ENCODE data around the gene ADCY9. TPM values are rescaled to one million over a fixed set of nuclear protein-coding genes. Genes with fewer than 3 reads are reported as not detected.

ADCY9 gene
- total RNA-seq, 1 experiment from 2014 or later, result 9.8 TPM

- no peak for TF ChIP-seq ZBTB33 (IDR thresholded peaks at IDR 0.05; ENCODE audit: extremely low read depth, insufficient replicate concordance, low read length)
Observed at GRCh38 chr16:4077174-4077649, 39.0 kb downstream of the ADCY9 start (continued).

- no peaks in the 10 kb centered on the region for H3K36me3 ChIP-seq (ENCODE audit: control insufficient read depth in 1 of 2, insufficient read depth in 2 of 2, low read length in 2 of 2)
- no peaks in the 10 kb centered on the region for H3K79me2 ChIP-seq (ENCODE audit: insufficient read depth, low read length)
- RAD21 ChIA-PET (ENCODE audit: low non-redundant PET in 1 of 2, low total read pairs in 2 of 2, uncharacterized antibody in 2 of 2, unreplicated experiment in 2 of 2), result no interaction called here
- BruUV-seq (replicated peaks), result no TSS peak
- no peak overlapping the region for H3K4me2 ChIP-seq (ENCODE audit: low read length)
- TF ChIP-seq CEBPB (IDR thresholded peaks at IDR 0.05; ENCODE audit: low read depth), result no peak
- TF ChIP-seq RAD21 (IDR thresholded peaks at IDR 0.05; ENCODE audit: low read depth), result no peak
- TF ChIP-seq REST (IDR thresholded peaks at IDR 0.05; ENCODE audit: low read depth), result no peak
- TF ChIP-seq EZH2phosphoT487 (IDR thresholded peaks at IDR 0.05; ENCODE audit: borderline replicate concordance), result no peak
- TF ChIP-seq ZBTB33 (IDR thresholded peaks at IDR 0.05; ENCODE audit: extremely low read depth, insufficient replicate concordance, low read length), result no peak
- TF ChIP-seq EGR1 (IDR thresholded peaks at IDR 0.05; ENCODE audit: low read depth), result no peak
- no peak for TF ChIP-seq SRF (IDR thresholded peaks at IDR 0.05; ENCODE audit: low read depth)
- no peak for TF ChIP-seq CBX3 (IDR thresholded peaks at IDR 0.05; ENCODE audit: low read depth)
- no peak for TF ChIP-seq POLR2AphosphoS5 (IDR thresholded peaks at IDR 0.05; ENCODE audit: low read depth, low read length)
- CTCF ChIA-PET, result no interaction called here
- H2AFZ ChIP-seq (ENCODE audit: low read depth, low read length, poor library complexity, severe bottlenecking), result no peak overlapping the region
- POLR2A ChIA-PET, result no interaction called here
- H3K9ac ChIP-seq (ENCODE audit: low read length), result no peak overlapping the region
- intact Hi-C loops (cut with micrococcal nuclease), result no loop called here
- ATAC-seq (no peak), DNase-seq (ENCODE audit: low read depth, low spot score) (no peak)
- H3K9me2 ChIP-seq (ENCODE audit: insufficient read depth), result no peaks in the 10 kb centered on the region; the same call in 1 of the 2 replicates
- no peak overlapping the region for H3K4me3 ChIP-seq (replicated peaks in 1 of 2; ENCODE audit: low read depth in 1 of 2, low read length in 2 of 2)
- H4K20me1 ChIP-seq (ENCODE audit: insufficient read depth), result no peaks in the 10 kb centered on the region
- no peak overlapping the region for H3K27ac ChIP-seq (ENCODE audit: low read depth, low read length)
- no peaks in the 10 kb centered on the region for H3K27me3 ChIP-seq (ENCODE audit: insufficient read depth, low read length)
- H3K9me3 ChIP-seq (ENCODE audit: control insufficient read depth in 1 of 2, insufficient read depth in 1 of 2, low read depth in 1 of 2, low read length in 2 of 2), result no peaks in the 10 kb centered on the region
- H3K4me1 ChIP-seq (ENCODE audit: control insufficient read depth in 1 of 2, insufficient read depth in 2 of 2, low read length in 2 of 2), result peaks cover 29 to 32% of the 10 kb centered on the region in 2 experiments
Observed at GRCh38 chr16:4075534-4075933, 40.7 kb downstream of the ADCY9 start.

Data from HCT116 (cell line).